Measurements from ENCODE around the gene CCNL2.
"Not testable (repeated sequence)": the region's sequence is repeated elsewhere in the genome, so short reads cannot be mapped to it uniquely, and the experiment has no call there.

Gene CCNL2

GRCh38 chr1:1432274-1432950, 33.3 kb upstream of the CCNL2 start:
- DNase-seq (ENCODE audit: low read depth in 2 of 2): no peak

GRCh38 chr1:1431845-1432273, 32.7 kb upstream of the CCNL2 start:
- DNase-seq (ENCODE audit: low read depth in 2 of 2): no peak

GRCh38 chr1:1430992-1431844, 32.1 kb upstream of the CCNL2 start:
- no peak for DNase-seq (ENCODE audit: low read depth in 2 of 2)

- no peak for DNase-seq (ENCODE audit: low read depth in 2 of 2)
Measured at GRCh38 chr1:1430114-1430982, 31.2 kb upstream of the CCNL2 start.

GRCh38 chr1:1429671-1430073, 30.5 kb upstream of the CCNL2 start:
- DNase-seq (ENCODE audit: low read depth in 2 of 2): no peak

GRCh38 chr1:1428967-1429366, 29.8 kb upstream of the CCNL2 start:
- DNase-seq (ENCODE audit: low read depth in 2 of 2): not testable (repeated sequence)

GRCh38 chr1:1428174-1428573, 29.0 kb upstream of the CCNL2 start:
- DNase-seq (ENCODE audit: low read depth in 2 of 2): no peak

- no peak for DNase-seq (ENCODE audit: low read depth in 2 of 2)
Measured at GRCh38 chr1:1427820-1428148, 28.6 kb upstream of the CCNL2 start.

- DNase-seq (ENCODE audit: low read depth in 2 of 2): no peak
Measured at GRCh38 chr1:1427106-1427819, 28.1 kb upstream of the CCNL2 start.

GRCh38 chr1:1426496-1427105, 27.5 kb upstream of the CCNL2 start:
- DNase-seq (ENCODE audit: low read depth in 2 of 2): no peak

- no peak for DNase-seq (ENCODE audit: low read depth in 2 of 2)
Measured at GRCh38 chr1:1425753-1426495, 26.8 kb upstream of the CCNL2 start.

GRCh38 chr1:1425426-1425752, 26.3 kb upstream of the CCNL2 start:
- DNase-seq (ENCODE audit: low read depth in 2 of 2): no peak

GRCh38 chr1:1424707-1425106, 25.6 kb upstream of the CCNL2 start:
- no peak for DNase-seq (ENCODE audit: low read depth in 2 of 2)

GRCh38 chr1:1423245-1423597, 24.1 kb upstream of the CCNL2 start:
- DNase-seq (ENCODE audit: low read depth in 2 of 2): no peak

- DNase-seq (ENCODE audit: low read depth in 2 of 2): no peak
Measured at GRCh38 chr1:1422465-1423244, 23.5 kb upstream of the CCNL2 start.

- DNase-seq (ENCODE audit: low read depth in 2 of 2): no peak
Measured at GRCh38 chr1:1421907-1422464, 22.9 kb upstream of the CCNL2 start.

- DNase-seq (ENCODE audit: low read depth in 2 of 2): no peak
Measured at GRCh38 chr1:1421147-1421906, 22.2 kb upstream of the CCNL2 start, which contains the start of gene ANKRD65. TSS of gene ANKRD65 (minus strand) at chr1:1421276. CDS start at chr1:1421005, 271 bp downstream.

- no peak for DNase-seq (ENCODE audit: low read depth in 2 of 2)
Measured at GRCh38 chr1:1420654-1421141, 21.6 kb upstream of the CCNL2 start.
